ENCODE data around the gene NCBP2.
A peak's percentile ranks its signal among the peaks of the same experiment; 100 is the strongest.

Gene NCBP2

DNA sequence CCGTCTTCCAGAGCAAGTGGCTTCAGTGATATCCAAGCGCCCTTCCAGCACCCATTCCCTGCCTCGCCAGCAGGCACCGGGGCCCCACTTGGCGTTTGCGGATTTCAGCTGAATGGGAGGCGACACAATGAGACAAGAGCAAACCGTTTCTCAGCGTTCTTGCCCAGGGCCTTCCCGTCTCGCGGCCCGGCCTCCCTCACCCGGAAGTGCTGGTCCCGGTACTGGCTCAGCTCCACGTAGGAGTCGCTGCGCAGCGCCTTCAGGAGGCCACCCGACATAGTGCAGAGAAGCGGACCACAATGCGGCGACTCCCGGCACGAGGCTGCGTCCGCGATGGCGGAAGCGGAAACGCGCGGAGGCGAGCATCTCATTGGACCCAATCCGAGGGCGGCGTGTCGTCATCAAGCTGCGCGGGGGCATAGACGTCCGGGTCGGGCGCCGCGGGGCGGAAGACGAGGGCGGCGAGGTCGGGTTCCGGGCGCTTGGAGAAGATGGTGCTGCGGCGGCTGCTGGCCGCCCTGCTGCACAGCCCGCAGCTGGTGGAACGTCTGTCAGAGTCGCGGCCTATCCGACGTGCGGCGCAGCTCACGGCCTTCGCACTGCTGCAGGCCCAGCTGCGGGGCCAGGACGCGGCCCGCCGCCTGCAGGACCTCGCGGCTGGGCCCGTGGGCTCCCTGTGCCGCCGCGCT, at the start of gene NCBP2:
Gene NCBP2 (minus strand): TSS at position 303 of the 689 bp plus-strand sequence. CDS start 25 bp downstream, at position 278.
- DNase-seq, result peak; percentile 98

GRCh38 chr3:196991581-196992460, 49.5 kb upstream of the NCBP2 start:
- no peak for DNase-seq

DNA sequence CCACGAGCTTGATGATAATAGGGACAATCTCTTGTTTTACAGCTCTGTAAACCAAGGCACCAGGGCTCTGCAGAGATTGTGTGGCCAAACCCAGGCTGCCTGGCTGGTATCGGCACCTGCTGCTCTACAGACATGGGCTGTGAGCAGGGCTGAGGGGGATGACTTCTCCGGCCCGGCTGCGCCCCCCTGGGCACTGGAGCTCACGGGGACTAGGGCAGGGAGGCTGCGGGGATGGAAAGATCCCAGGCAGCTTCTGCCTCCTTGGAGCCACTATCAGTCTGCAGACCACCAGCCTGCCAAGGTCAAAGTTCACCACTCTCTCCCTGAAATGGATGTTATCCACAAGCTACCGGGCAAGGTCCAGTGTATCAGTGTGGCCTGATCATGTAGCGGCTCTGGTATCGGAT, 48.3 kb upstream of the NCBP2 start:
- DNase-seq, result no peak

DNA sequence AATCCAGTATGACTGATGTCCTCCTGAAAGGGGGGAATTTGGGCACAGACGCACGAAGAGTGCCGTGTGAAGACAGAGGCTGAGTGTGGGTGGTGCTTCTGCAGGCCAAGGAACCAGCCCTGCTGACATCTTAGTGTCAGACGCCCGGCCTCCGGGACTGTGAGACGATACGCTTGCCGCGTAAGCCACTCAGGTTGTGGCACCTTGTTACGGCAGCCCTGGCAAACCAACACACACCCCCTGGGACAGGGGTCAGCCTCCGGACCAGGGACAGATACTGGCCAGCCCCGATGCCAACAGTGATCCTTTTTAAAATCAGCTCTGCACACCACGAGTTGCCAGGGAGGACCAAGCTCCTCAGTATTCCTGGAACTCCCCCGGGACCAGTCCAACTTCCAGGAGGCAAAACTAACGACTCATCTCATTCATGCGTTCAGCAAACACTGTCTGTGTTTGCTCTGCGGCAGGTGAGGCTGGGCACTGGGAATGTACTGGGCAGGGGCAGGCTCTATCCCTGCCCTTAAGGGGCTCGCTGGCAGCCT, 47.5 kb upstream of the NCBP2 start:
- DNase-seq, result peak; percentile 9

- no peak for DNase-seq
Measured at GRCh38 chr3:196988241-196989029, 46.1 kb upstream of the NCBP2 start.

DNA sequence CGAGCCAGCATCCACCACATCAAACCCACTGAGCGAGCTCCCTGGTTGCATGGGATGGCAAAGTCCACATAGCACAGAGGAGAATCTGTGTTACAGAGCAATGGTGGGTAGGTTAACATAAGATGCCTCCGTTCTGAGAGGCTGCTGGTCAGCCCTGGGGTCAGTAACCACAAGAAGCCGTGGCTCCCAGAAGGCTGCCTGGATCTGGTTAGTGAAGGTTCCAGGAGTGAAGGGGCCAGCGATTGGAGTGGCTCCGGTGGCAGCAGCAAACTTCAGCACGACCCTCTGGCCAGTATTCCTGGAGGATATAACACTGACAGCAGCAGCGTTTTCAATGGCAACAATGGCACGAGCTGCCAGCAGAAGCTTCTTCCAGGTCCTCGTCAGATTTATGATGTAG, 44.7 kb upstream of the NCBP2 start:
- no peak for DNase-seq

DNA sequence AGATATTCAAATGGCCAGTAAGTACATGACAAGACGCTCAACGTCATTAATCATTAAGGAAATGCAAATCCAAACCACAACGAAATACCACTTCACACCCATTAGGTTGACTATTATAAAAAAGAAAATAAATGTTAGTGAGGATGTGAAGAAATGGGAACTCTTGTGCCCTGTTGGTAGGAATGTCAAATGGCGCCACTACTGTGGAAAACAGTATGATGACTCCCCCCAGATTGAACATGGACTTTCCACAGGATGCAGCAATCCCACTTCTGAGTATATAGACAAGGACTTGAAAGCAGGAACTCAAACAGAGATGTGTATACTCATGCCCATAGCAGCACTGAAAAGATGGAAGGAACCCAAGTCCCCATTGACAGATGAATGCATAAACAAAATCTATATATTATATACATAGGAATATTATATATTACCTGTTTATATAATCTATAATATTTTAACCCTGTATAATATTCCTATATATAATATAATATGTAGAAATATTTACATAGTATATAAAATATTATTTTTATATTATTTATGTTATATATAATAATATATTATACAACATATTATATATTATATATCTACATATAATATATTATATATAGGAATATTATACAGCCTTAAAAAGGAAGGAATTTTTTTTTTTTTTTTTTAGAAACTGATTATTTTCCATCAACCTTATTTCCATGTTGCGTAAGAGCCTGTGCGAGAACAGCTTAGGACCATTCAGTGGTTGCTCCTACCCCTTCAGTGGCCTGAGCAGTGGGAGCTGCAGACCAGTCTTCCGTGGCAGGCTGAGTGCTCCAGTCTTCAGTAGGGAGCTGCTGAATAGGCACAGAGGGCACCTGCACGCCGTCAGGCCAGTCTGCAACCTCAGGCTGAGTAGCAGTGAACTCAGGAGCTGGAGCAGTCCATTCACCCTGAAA, 43.9 kb upstream of the NCBP2 start:
- DNase-seq, result no peak

DNA sequence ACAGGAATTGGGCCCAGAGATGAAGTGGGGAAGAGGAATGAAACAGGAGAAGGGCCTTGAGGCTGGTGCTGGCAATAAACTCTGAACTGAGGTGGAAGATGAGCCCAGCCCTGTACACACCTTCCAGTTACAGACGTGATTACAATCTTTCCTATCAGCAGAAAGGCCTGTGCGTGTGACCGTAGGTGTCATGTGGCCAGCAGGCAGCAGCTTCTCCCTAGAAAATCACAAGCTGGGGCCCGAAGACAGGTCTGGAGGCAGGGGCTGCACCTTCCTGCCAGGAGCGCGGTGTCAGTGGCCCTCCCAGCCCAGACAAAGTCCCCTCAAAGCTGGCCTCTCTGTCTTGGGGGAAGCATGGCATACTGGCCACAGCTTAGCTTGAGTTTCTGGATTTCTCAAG, 43.0 kb upstream of the NCBP2 start:
- DNase-seq, result no peak

DNA sequence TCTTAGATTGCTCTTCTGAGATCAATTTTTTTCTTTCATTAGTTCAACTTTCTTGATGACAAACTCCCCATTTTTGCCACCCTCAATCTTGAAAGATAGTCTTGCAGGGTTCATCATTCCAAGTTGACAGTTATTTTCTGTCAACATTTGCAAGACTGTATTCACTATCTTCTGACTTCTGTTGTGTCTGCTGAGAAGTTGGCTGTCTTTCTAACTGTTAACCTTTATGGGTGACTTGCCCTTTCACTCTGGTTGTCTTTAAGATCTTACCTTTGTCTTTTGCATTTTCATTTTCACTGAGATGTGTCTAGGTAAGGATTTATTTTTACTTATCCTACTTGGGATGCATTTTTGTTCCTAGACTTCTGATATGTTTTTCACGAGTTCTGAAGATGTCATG, 40.9 kb upstream of the NCBP2 start:
- no peak for DNase-seq

- DNase-seq, result no peak
Measured at GRCh38 chr3:196981657-196982056, 39.3 kb upstream of the NCBP2 start.

DNA sequence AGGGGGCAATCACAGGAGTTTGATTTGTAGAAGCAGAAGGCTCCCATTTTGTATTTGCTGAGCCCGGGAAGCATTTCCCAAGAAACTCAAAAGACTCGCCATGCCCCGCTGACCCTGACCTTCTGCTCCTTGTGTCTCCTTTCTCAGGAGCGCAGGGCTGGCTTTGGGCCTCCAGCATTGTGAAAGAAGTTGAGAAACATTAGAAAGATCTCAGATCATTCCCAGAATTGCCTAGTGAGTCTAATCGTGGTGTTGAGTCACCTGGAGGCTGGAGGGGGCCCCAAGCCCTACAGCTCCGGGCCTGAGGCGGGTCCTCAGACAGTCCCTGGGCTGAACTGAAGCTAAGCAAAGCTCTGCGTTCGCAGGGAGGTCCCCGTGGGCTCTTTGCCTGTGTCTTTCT, 37.2 kb upstream of the NCBP2 start:
- DNase-seq, result peak; percentile 58

GRCh38 chr3:196976941-196977340, 34.6 kb upstream of the NCBP2 start:
- no peak for DNase-seq

- DNase-seq, result no peak
Measured at GRCh38 chr3:196975349-196975748, 33.0 kb upstream of the NCBP2 start.

GRCh38 chr3:196974661-196975060, 32.3 kb upstream of the NCBP2 start:
- no peak for DNase-seq

GRCh38 chr3:196971094-196971698, 28.9 kb upstream of the NCBP2 start:
- DNase-seq, result no peak

- DNase-seq, result no peak
Measured at GRCh38 chr3:196970547-196971093, 28.3 kb upstream of the NCBP2 start.

DNA sequence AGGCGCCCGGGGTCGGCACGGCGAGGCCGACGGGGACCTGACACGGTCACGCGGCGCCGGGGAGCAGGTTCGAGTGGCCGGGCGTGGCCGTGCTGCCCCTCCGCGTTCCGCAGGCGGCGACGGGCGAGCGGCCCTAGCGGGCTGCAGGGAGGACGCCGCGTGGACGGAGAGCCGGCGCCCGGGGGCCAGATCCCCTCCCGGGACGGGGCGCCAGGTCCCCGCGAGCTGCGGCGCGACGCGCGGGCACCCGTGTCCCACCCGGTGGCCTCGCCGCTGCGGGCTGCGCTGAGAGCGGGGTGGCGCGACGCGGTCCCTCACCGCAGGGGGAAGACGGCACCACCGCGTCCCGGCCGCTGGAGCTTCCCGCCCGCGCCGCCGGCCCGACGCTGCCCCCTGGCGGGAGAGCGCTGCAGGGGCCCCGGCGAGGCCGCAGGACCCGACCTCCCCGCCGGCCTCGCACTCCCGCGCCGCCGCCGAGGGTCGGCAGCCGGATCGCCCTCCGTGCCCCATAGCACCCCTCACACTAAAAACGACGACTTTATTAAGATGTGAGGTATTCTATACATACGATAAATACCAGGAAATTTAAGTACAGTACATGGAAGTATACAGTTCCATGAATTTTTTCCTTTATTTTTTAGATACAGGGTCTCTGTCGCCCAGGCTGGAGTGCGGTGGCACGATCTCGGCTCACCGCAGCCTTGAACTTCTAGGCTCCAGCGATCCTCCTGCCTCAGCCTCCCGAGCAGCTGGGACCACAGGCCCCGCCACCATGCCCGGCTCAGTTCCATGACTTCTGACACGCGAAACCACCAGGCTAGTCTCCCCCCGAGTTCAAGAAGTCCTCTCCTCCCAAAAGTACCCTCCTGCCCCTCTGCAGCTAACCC, 27.6 kb upstream of the NCBP2 start:
- DNase-seq, result peak; percentile 34

DNA sequence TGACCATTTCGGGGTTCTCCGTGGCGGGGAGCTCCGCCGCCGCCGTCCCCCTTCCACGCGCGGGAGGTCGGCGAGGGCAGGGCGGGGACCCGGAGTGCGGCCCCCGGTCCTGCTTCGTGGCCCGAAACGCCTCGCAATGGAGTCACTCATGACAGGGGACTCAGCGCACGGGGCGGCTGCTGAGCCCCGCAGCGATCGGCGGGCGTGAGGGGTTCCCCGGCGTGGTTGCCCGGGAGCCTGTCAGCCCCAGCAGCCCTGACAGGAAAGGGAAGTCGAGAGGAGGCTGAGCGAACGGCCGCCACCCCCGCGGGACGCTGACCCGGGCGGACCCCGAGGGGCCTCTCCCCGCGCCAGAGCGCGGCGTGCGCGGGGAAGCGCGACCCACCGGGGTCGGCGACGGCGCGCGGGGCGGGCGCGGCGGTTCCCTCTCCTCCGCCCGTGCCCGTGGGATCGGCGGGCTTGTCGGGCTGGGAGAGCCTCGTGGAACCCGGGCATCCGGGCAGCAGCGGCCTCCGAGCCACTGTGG, 26.9 kb upstream of the NCBP2 start:
- DNase-seq, result no peak

GRCh38 chr3:196968233-196969133, 26.2 kb upstream of the NCBP2 start, which contains the start of gene PIGZ:
Gene PIGZ (minus strand): TSS chr3:196968833. CDS start chr3:196952031, 16,802 bp downstream.
- DNase-seq, result peak; percentile 8
